GM12864 (cell line): Measurements from ENCODE around the gene SPSB4.

Experiments
- DNase-seq: peaks from one replicate; pipeline ENCODE4 v3.0.0-alpha.2; 2011; ENCODE audit warnings: low read depth
- H3K4me3 ChIP-seq: 2 replicates; pipeline ENCODE4 v1.5.1; 2011; ENCODE audit warnings: mild to moderate bottlenecking, low read depth, low read length, control low read depth
- CTCF ChIP-seq: IDR thresholded peaks from 2 replicates; pipeline ENCODE4 v1.5.1; 2011; ENCODE audit warnings: low read depth, mild to moderate bottlenecking, moderate library complexity, low read length, control low read depth, inconsistent platforms; ENCODE audit errors: missing control alignments

The SPSB4 gene

GRCh38 chr3:141081141-141081795 lies 30.1 kb downstream of the SPSB4 start:
- DNase-seq: no peak
- no peak for TF ChIP-seq CTCF
- no peak overlapping the region for H3K4me3 ChIP-seq

- TF ChIP-seq CTCF: no peak
- H3K4me3 ChIP-seq: no peak overlapping the region
- DNase-seq: no peak
These were observed 30.9 kb downstream of the SPSB4 start for GRCh38 chr3:141082064-141082463.

- TF ChIP-seq CTCF: no peak
These were observed 32.1 kb downstream of the SPSB4 start for GRCh38 chr3:141083226-141083625.

GRCh38 chr3:141083836-141084649 lies 32.9 kb downstream of the SPSB4 start:
- no peak for DNase-seq
- TF ChIP-seq CTCF: no peak
- H3K4me3 ChIP-seq: no peak overlapping the region

More at GRCh38 chr3:141083226-141083625, 32.1 kb downstream of the SPSB4 start:
- DNase-seq: no peak
- no peak overlapping the region for H3K4me3 ChIP-seq

GRCh38 chr3:141085343-141086070 lies 34.4 kb downstream of the SPSB4 start:
- H3K4me3 ChIP-seq: no peak overlapping the region
- DNase-seq: no peak
- no peak for TF ChIP-seq CTCF

GRCh38 chr3:141086188-141086587 lies 35.0 kb downstream of the SPSB4 start:
- DNase-seq: no peak
- no peak for TF ChIP-seq CTCF
- H3K4me3 ChIP-seq: no peak overlapping the region
